ENCODE data around the gene ABCC12.

ABCC12 gene

GRCh38 chr16:48165961-48166578 lies 10.3 kb upstream of the ABCC12 start:
- DNase-seq: no peak

- DNase-seq: peak; percentile 30
Observed at GRCh38 chr16:48164907-48165715, 9.3 kb upstream of the ABCC12 start.

- no peak for DNase-seq
Observed at GRCh38 chr16:48162839-48163410, 7.1 kb upstream of the ABCC12 start.

DNA sequence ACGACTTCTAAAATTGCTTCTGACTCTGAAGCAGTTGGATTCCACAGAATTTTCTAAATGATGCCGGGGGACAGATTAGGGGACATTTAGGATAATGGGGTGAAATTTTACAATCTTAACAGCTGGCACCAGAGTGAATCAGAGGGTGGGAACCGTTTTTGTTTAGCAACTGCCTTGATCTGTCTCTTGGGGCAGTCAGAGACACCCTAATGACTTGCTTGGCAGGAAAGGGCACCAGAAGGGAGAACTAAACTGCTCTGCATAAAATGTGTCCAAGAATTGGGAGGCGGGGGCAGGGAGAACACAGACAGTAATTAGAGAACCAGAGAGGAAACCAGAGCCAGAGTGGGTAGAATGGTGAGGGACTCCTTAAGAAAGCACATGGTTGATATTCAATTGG lies 6.1 kb upstream of the ABCC12 start:
- DNase-seq: no peak

DNA sequence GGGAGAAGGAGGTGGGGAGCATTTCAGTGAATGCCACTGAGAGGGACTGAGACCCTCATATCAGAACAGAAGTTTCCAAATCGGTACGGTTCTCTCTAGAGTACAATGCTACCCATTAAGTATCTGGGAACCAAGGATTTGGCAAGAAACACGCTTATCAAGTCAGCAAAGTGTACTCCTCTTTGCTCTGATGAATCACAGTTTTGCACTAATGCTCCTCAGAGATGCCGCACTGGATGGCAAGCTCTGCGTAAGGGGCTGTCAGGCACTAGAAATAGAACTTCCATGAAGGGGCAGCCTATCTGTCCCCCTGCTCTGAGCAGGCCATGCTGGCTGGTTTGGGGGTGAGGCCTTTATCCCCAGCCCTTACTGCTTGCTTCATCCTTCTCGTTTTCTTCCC lies 4.8 kb upstream of the ABCC12 start:
- no peak for DNase-seq

GRCh38 chr16:48158296-48158695 lies 2.5 kb upstream of the ABCC12 start:
- DNase-seq: no peak

GRCh38 chr16:48157794-48158193 lies 2.0 kb upstream of the ABCC12 start:
- no peak for DNase-seq

- DNase-seq: no peak
Observed at GRCh38 chr16:48157302-48157701, 1.5 kb upstream of the ABCC12 start.

DNA sequence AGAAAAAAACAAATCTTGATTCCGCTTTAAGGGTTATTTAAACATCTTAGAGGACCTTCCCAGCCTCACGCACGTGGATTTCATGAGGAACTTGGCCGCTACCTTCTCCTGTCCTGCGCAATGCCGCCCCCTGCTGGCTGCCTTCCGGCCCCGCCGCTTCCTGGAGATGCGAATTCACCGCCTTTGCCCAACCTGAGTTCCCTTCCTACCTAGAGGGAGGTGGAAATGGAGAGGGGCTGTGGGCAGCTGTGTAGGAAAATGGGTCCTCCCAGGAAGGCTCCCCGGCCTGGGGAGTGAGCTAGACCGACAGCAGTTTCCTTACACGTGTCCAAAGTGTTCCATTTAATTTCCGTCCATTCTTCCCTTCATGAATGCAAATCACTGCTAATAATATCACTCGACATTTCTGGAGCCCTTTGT lies 1.0 kb upstream of the ABCC12 start:
- peak; percentile 48 for DNase-seq

GRCh38 chr16:48153774-48154173 lies 2.0 kb downstream of the ABCC12 start:
- DNase-seq: no peak

DNA sequence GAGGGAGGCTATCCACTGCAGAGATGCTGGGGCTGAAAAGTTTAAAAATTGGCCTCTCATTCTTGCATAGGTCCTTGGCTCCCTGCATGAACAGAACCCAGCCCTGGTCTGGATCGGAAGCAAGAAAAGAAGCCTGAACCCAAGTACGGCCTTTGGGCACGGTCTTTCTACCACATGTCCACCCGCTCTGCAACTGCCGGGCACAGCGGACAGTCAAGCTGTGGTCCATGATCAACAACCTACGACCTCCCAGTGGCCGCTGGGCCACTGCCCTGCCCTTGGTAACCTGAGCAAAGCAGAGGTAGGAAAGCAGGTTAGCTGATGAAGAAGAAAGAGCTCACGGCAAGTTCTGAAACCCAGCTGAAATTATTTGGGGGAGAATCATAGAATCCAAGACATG lies 3.6 kb downstream of the ABCC12 start:
- no peak for DNase-seq

- DNase-seq: no peak
Observed at GRCh38 chr16:48150707-48151106, 5.1 kb downstream of the ABCC12 start.

DNA sequence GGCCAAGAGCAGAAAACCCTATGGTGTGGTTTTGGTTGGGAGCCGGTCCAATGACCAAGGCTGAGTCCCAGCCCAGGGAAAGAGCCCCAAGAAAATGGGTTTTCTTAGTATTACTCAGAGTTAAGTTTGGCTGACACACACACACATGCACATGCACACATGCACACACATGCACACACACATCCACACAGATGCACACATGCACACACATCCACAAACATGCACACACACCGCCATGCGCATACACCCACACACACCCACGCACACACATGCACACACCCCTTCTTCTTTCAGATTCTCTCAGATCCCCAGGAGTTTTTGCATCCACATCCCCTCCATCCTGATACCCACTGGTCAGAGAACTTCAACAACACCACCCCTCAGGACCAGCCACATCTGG lies 9.1 kb downstream of the ABCC12 start:
- no peak for DNase-seq

GRCh38 chr16:48146131-48146530 lies 9.7 kb downstream of the ABCC12 start:
- DNase-seq: no peak

DNA sequence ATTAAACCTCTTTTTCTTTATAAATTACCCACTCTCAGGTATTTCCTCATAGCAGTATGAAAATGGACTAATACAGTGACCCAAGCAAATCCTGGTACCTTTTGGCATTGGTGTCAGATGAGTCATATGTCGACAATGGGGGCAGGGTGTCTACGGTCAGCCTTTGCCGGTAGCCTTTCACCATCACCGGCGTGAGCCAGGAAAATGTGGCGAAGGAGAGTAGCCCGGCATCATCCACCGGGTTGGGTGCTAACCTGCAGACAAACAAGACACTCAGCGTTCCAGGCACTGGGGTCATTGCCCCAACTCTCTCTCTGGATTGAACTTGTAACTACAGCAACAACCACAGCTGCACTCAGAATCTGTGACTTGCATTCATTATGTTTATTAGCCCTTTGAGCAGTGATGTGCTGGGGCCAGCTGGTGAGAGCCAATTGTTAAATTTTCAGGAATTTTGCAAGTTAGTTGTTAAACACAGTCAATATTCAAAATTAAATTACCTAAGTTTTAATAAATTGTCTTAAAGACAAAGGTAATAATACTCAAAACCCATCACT lies 11.9 kb downstream of the ABCC12 start:
- DNase-seq: no peak

GRCh38 chr16:48140821-48141220 lies 15.0 kb downstream of the ABCC12 start:
- DNase-seq: no peak

DNA sequence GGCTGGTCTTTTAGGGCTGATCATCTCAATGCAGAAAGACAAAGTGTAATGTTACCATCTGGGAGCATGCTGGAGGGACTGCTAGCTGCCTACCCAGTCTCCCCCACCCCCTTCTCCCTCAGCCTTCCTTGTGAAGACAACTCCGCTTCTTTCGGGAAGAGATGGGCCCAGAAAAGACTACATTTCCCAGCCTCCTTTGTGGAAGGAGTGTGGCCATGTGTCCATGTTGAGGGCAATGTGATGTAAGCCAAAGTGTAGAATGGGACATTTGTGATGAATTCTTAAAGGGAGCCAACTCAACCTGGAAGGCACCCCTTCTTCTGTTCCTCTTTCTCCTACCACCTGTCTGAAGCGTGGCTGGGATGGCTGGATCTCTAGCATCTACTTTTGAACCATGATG lies 16.3 kb downstream of the ABCC12 start:
- no peak for DNase-seq

DNA sequence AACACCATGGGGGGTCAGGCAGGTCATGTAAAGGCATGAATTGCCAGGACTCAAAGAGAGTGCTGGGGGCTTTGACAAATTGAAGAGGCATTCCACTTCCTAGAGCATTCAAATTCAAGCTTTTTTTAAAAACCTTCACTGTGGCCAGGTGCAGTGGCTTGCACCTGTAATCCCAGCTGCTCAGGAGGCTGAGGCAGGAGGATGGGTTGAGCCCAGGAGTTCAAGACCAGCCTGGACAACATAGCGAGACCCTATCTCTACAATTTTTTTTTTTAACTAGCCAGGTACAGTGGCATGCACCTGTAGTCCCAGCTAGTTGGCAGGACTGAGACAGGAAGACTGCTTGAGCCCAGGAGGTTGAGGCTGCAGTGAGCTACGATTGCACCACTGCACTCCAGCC lies 17.2 kb downstream of the ABCC12 start:
- DNase-seq: no peak

DNA sequence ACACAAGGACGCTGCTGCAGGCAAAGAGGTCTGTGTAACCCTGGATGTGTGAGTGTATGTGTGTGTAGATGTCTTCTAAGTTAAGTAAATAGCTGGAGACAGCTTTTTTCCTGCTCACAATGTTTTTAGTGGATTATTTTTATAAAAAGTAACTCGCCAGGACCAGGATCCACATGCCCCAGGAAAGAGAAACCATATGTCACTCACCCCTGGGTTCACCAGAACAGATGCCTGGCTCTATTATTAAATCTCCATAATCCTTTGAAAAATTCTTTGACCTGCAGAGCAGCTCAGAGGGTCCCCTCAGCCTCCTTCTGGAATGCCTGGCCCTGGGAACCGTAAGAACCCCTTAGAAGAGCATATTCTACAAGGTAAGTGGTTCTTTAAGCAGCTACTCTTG lies 18.0 kb downstream of the ABCC12 start:
- DNase-seq: no peak

DNA sequence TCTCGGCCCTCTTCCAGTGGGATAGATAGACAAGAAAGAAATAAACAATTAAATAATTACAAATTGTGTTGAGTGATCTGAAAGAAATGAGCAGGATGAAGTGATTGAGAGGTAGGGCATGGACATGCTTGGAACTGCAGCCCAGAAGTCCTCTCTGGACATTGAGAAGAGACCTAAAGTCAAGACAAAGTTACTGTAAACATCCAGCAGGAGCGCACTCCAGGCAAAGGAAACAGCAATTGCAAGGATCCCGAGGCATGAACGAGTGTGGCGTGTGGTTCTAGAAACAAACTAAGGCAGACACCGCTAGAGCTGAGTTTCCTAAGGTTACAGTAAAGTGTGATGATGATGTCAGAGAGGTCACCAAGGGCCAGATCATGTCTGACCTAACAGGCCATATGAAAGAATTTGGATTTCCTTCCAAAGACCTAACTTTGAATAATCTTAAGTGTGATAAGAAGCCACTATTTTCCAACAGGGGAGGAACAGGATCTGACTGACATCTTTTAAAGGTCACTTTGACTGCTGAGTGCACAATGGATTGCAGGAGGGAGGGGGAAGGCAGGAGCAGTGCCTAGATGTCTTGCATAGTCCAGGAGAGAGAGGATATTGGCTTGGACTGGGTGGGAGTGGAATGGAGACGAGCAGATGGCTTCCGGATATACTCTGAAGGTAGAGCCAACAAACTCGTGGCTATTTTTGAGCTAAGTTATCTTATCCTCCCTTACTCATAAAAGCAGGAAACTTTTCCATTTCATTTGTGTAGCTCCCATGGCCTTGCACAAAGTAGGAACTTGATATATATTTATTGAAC lies 19.0 kb downstream of the ABCC12 start:
- DNase-seq: no peak

GRCh38 chr16:48133455-48134211 lies 22.2 kb downstream of the ABCC12 start:
- no peak for DNase-seq

GRCh38 chr16:48132696-48133095 lies 23.1 kb downstream of the ABCC12 start:
- no peak for DNase-seq
